Panc1 (cell line): ENCODE data around the gene ARMC3.

Experiments used
- CTCF ChIP-seq: fragments of 450-650 bp; IDR thresholded peaks from 2 replicates; pipeline ENCODE4 v1.5.1; 2017; ENCODE audit warnings: mild to moderate bottlenecking
- POLR2AphosphoS5 ChIP-seq: IDR thresholded peaks from 2 replicates; pipeline ENCODE4 v1.6.1; 2012; ENCODE audit warnings: mild to moderate bottlenecking, low read depth, low read length, moderate library complexity
- REST ChIP-seq, 2 experiments: IDR thresholded peaks; 2 replicates each; pipeline ENCODE4 v1.6.1; 2011 to 2012; ENCODE audit warnings: low read depth in 2 of 2, control low read depth in 1 of 2, low read length in 1 of 2, mild to moderate bottlenecking in 1 of 2, moderate library complexity in 1 of 2; ENCODE audit not compliant: insufficient read depth in 1 of 2
- SIN3A ChIP-seq: IDR thresholded peaks from 2 replicates; pipeline ENCODE4 v1.6.1; 2012; ENCODE audit warnings: low read depth, mild to moderate bottlenecking, low read length, moderate library complexity, borderline replicate concordance; ENCODE audit not compliant: insufficient read depth
- TCF7L2 ChIP-seq: IDR thresholded peaks from 2 replicates; pipeline ENCODE4 v1.6.1; 2011; ENCODE audit warnings: mild to moderate bottlenecking, low read depth, low read length, inconsistent platforms

- no peak for TF ChIP-seq CTCF
- TF ChIP-seq POLR2AphosphoS5: no peak
- TF ChIP-seq SIN3A: no peak
- TF ChIP-seq REST (IDR thresholded peaks at IDR 0.05; ENCODE audit: insufficient read depth in 1 of 2, low read depth in 2 of 2, low read length in 1 of 2): no peak
- TF ChIP-seq TCF7L2: no peak
These were observed 2.8 kb upstream of the ARMC3 start for GRCh38 chr10:22925088-22925487.
